Caco-2 (cell line): Measurements from ENCODE around the gene ZNF207. TPM values are rescaled to one million over a fixed set of nuclear protein-coding genes. Genes with fewer than 3 reads are reported as not detected.

Experiments
- BruUV-seq: library from RNA; stranded (reverse); fragments of 400-500 nt; replicated peaks from 2 replicates; lab custom pipeline; 2021; lab: Mats Ljungman, UMichigan
- CTCF ChIA-PET: fragments of 300-600 bp; sonication (Branson Sonifier 250); formaldehyde crosslinking; loops from one replicate; lab custom pipeline; 2022; ENCODE audit warnings: antibody characterized with exemption; lab: Charles Lee
- POLR2A ChIA-PET: fragments of 300-600 bp; sonication (Branson Sonifier 250); formaldehyde crosslinking; loops from one replicate; lab custom pipeline; 2022; ENCODE audit warnings: antibody characterized with exemption; lab: Charles Lee
- DNase-seq, 2 experiments: peaks; one replicate each; pipeline versions ENCODE4 v3.0.0 to v3.0.0-alpha.2; 2020 to 2022
- H3K27me3 ChIP-seq: replicated peaks from 2 replicates; pipeline ENCODE4 v1.6.0; 2011; ENCODE audit warnings: low read length; ENCODE audit not compliant: control insufficient read depth, insufficient read depth
- H3K36me3 ChIP-seq: 2 replicates; pipeline ENCODE4 v1.5.1; 2011; ENCODE audit warnings: low read length; ENCODE audit not compliant: control insufficient read depth, insufficient read depth
- H3K4me1 ChIP-seq: fragments of 250-450 bp; sonication (Bioruptor Pico); 2 replicates; pipeline ENCODE4 v1.5.1; 2020; ENCODE audit warnings: mild to moderate bottlenecking
- H3K4me3 ChIP-seq: 2 replicates; pipeline ENCODE4 v1.5.1; 2011; ENCODE audit warnings: low read depth, mild to moderate bottlenecking, control low read depth, low read length
- H3K9me3 ChIP-seq: fragments of 250-450 bp; sonication (Bioruptor Pico); 2 replicates; pipeline ENCODE4 v1.5.1; 2020; ENCODE audit warnings: mild to moderate bottlenecking, moderate library complexity
- H3K27ac Mint-ChIP-seq: one replicate; pipeline ENCODE4 v1.8.0; 2022; ENCODE audit warnings: mixed read lengths; ENCODE audit not compliant: unreplicated experiment
- H3K27me3 Mint-ChIP-seq: one replicate; pipeline ENCODE4 v1.8.0; 2022; ENCODE audit warnings: mixed read lengths; ENCODE audit not compliant: insufficient read depth, unreplicated experiment
- H3K36me3 Mint-ChIP-seq: one replicate; pipeline ENCODE4 v1.8.0; 2022; ENCODE audit warnings: mild to moderate bottlenecking, mixed read lengths; ENCODE audit not compliant: insufficient read depth, unreplicated experiment
- H3K4me1 Mint-ChIP-seq: one replicate; pipeline ENCODE4 v1.8.0; 2022; ENCODE audit warnings: low read depth, mixed read lengths; ENCODE audit not compliant: unreplicated experiment
- H3K4me3 Mint-ChIP-seq: one replicate; pipeline ENCODE4 v1.8.0; 2022; ENCODE audit warnings: mild to moderate bottlenecking, moderate library complexity, mixed read lengths; ENCODE audit not compliant: unreplicated experiment
- H3K9me3 Mint-ChIP-seq: one replicate; pipeline ENCODE4 v1.8.0; 2022; ENCODE audit warnings: mixed read lengths; ENCODE audit not compliant: unreplicated experiment
- CTCF ChIP-seq, 2 experiments: fragments of 200-600 bp in 1 of 2; IDR thresholded peaks; 1 replicate in 1 of 2; 2 replicates in 1 of 2; pipeline versions ENCODE4 v1.5.1 to v1.8.0; 2011 to 2022; ENCODE audit warnings: antibody characterized with exemption in 1 of 2, control low read depth in 1 of 2, inconsistent platforms in 1 of 2, low read depth in 1 of 2, low read length in 1 of 2, mild to moderate bottlenecking in 1 of 2, moderate library complexity in 1 of 2; ENCODE audit not compliant: insufficient read depth in 1 of 2, severe bottlenecking in 1 of 2, unreplicated experiment in 1 of 2
- intact Hi-C: fragments of 100-400 bp; cut with micrococcal nuclease; formaldehyde crosslinking; loops from one replicate; pipeline ENCODE4 v1.10.0; 2022; ENCODE audit not compliant: unreplicated experiment
- total RNA-seq: library from RNA; stranded (reverse); gene quantifications from 2 replicates; pipeline ENCODE4 v1.2.3, GENCODE V29; 2022

Gene ZNF207
- total RNA-seq, 1 experiment from 2014 or later: 211 TPM

- ChIA-PET CTCF (interaction anchor here (0.6 kb wide), 1 partner anchor 445 kb away, joined by 9 read pairs; no protein-coding TSS in a partner anchor), POLR2A (no interaction called here)
- intact Hi-C loops: loop anchor here (5.0 kb wide), 1 partner anchor 130 kb away; no protein-coding TSS in a partner anchor
- H3K27ac Mint-ChIP-seq: no peak overlapping the region
- H3K27me3 ChIP-seq: no peaks in the 10 kb centered on the region
- TF ChIP-seq CTCF (IDR thresholded peaks at IDR 0.05; ENCODE audit: insufficient read depth in 1 of 2, low read depth in 1 of 2, low read length in 1 of 2, severe bottlenecking in 1 of 2, unreplicated experiment in 1 of 2): no peak
- no peaks in the 10 kb centered on the region for H3K9me3 ChIP-seq
- no peak overlapping the region for H3K4me3 ChIP-seq
- H3K36me3 Mint-ChIP-seq: peaks cover 67% of the 10 kb centered on the region
- TSS peak; percentile 2 for BruUV-seq
- no peak overlapping the region for H3K4me3 Mint-ChIP-seq
- H3K9me3 Mint-ChIP-seq: no peaks in the 10 kb centered on the region
- H3K4me1 ChIP-seq: peaks cover 27% of the 10 kb centered on the region
- peaks cover 2% of the 10 kb centered on the region for H3K36me3 ChIP-seq
- peaks cover 38% of the 10 kb centered on the region for H3K4me1 Mint-ChIP-seq
- no peaks in the 10 kb centered on the region for H3K27me3 Mint-ChIP-seq
- DNase-seq: no peak
Observed at GRCh38 chr17:32382526-32383223, 32.7 kb downstream of the ZNF207 start.

GRCh38 chr17:32383926-32384434, 34.0 kb downstream of the ZNF207 start:
- no TSS peak for BruUV-seq
- ChIA-PET CTCF (no interaction called here), POLR2A (interaction anchor here (0.5 kb wide), 1 partner anchor 33 kb away, joined by 9 read pairs; no protein-coding TSS in a partner anchor)
- Histone ChIP-seq H3K27me3 (no peaks in the 10 kb centered on the region), H3K9me3 (no peaks in the 10 kb centered on the region), H3K4me3 (no peak overlapping the region), H3K36me3 (peaks cover 2% of the 10 kb centered on the region), H3K4me1 (peaks cover 27% of the 10 kb centered on the region)
- Mint-ChIP-seq H3K27me3 (no peaks in the 10 kb centered on the region), H3K9me3 (no peaks in the 10 kb centered on the region), H3K27ac (no peak overlapping the region), H3K36me3 (peaks cover 64% of the 10 kb centered on the region), H3K4me1 (peaks cover 38% of the 10 kb centered on the region), H3K4me3 (no peak overlapping the region)
- DNase-seq: no peak
- TF ChIP-seq CTCF (IDR thresholded peaks at IDR 0.05; ENCODE audit: insufficient read depth in 1 of 2, low read depth in 1 of 2, low read length in 1 of 2, severe bottlenecking in 1 of 2, unreplicated experiment in 1 of 2): no peak
- intact Hi-C loops: loop anchor here (5.0 kb wide), 1 partner anchor 132 kb away; no protein-coding TSS in a partner anchor

- peaks cover 38% of the 10 kb centered on the region for H3K4me1 Mint-ChIP-seq
- H3K27me3 Mint-ChIP-seq: no peaks in the 10 kb centered on the region
- DNase-seq: no peak
- no peak for TF ChIP-seq CTCF (IDR thresholded peaks at IDR 0.05; ENCODE audit: insufficient read depth in 1 of 2, low read depth in 1 of 2, low read length in 1 of 2, severe bottlenecking in 1 of 2, unreplicated experiment in 1 of 2)
- H3K4me3 Mint-ChIP-seq: no peak overlapping the region
- no peaks in the 10 kb centered on the region for H3K9me3 ChIP-seq
- peaks cover 2% of the 10 kb centered on the region for H3K36me3 ChIP-seq
- H3K36me3 Mint-ChIP-seq: peaks cover 59% of the 10 kb centered on the region
- ChIA-PET CTCF (no interaction called here), POLR2A (interaction anchor here (0.6 kb wide), 1 partner anchor 27 kb away, joined by 3 read pairs; no protein-coding TSS in a partner anchor)
- H3K27ac Mint-ChIP-seq: no peak overlapping the region
- H3K9me3 Mint-ChIP-seq: no peaks in the 10 kb centered on the region
- no peak overlapping the region for H3K4me3 ChIP-seq
- no TSS peak for BruUV-seq
- H3K27me3 ChIP-seq: no peaks in the 10 kb centered on the region
- peaks cover 27% of the 10 kb centered on the region for H3K4me1 ChIP-seq
- intact Hi-C loops: no loop called here
Observed at GRCh38 chr17:32385121-32385520, 35.2 kb downstream of the ZNF207 start.
